T47D (cell line): Measurements from ENCODE around the gene GNAS.

Source experiments
- DNase-seq, 2 experiments: peaks; one replicate each; pipeline versions ENCODE4 v3.0.0 to v3.0.0-alpha.2; 2011 to 2012; ENCODE audit warnings: low read depth in 1 of 2, low spot score in 1 of 2
- JUND ChIP-seq: IDR thresholded peaks from 2 replicates; pipeline ENCODE4 v1.6.1; 2012; ENCODE audit warnings: low read depth
- in situ Hi-C: cut with HindIII; loops from 2 replicates; pipeline ENCODE4 v1.10.0; 2016; ENCODE audit warnings: low sequenced_read_pairs, low pct_unique_long_range_greater_than_20kb

GNAS gene

DNA sequence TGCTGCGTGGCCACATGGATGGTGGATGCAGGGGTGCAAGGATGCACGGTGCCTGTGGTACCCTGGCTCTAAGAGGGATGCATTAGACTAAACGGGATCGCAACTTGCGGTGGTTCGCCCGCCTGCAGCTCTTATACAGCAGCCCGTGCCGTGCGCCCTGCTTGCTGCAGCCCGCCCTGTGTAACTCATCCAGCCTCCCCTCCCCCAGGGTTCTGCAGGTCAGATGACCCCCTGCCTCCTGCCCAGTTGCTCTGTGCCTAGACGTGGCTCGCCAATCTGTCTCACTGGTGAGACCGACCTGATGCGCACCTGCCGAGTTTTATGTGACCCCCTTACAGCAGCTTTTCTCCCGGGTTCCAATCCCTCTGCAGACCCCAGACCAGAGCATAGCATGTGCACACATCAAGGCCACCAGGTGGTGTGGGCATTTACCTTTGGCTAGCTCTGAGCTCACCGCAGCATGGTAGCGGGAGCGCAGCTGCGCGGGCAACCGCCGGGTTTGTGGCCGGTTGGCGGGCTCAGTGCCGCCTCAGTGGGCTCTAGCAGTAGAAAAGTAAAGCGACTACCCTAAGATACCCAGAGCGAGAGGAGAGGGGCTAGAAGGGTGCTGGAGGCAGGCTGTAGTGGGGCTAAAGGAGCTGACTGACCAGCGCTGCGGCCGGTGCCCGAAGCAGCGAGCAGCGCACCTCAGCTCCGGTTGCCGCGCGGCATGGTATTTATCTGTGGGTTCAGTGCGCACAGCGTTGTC lies 1.1 kb upstream of the GNAS start:
- no peak for DNase-seq
- in situ Hi-C loops, result no loop called here
- no peak for TF ChIP-seq JUND

GRCh38 chr20:58851969-58852458 lies 502 bp upstream of the GNAS start:
- no peak for TF ChIP-seq JUND
- no peak for DNase-seq
- in situ Hi-C loops, result no loop called here

GRCh38 chr20:58853466-58853865 lies 950 bp downstream of the GNAS start:
- TF ChIP-seq JUND, result no peak
- in situ Hi-C loops, result no loop called here
- DNase-seq, result no peak

GRCh38 chr20:58853976-58854637 lies 1.6 kb downstream of the GNAS start:
- in situ Hi-C loops, result no loop called here
- no peak for TF ChIP-seq JUND
- DNase-seq, result no peak

DNA sequence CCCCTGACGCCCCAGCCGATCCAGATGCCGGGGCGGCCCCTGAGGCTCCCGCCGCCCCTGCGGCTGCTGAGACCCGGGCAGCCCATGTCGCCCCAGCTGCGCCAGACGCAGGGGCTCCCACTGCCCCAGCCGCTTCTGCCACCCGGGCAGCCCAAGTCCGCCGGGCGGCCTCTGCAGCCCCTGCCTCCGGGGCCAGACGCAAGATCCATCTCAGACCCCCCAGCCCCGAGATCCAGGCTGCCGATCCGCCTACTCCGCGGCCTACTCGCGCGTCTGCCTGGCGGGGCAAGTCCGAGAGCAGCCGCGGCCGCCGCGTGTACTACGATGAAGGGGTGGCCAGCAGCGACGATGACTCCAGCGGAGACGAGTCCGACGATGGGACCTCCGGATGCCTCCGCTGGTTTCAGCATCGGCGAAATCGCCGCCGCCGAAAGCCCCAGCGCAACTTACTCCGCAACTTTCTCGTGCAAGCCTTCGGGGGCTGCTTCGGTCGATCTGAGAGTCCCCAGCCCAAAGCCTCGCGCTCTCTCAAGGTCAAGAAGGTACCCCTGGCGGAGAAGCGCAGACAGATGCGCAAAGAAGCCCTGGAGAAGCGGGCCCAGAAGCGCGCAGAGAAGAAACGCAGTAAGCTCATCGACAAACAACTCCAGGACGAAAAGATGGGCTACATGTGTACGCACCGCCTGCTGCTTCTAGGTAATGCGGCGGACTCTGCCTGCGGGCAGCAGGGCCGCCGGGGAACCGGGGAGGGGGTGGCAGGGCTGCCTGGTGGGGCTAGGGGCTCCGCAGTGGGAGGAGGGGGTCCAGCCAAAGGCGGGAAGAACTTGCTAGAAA lies 2.3 kb downstream of the GNAS start:
- peak in 1 of 2 experiments; percentile 36 for DNase-seq
- in situ Hi-C loops, result no loop called here
- TF ChIP-seq JUND, result no peak

DNA sequence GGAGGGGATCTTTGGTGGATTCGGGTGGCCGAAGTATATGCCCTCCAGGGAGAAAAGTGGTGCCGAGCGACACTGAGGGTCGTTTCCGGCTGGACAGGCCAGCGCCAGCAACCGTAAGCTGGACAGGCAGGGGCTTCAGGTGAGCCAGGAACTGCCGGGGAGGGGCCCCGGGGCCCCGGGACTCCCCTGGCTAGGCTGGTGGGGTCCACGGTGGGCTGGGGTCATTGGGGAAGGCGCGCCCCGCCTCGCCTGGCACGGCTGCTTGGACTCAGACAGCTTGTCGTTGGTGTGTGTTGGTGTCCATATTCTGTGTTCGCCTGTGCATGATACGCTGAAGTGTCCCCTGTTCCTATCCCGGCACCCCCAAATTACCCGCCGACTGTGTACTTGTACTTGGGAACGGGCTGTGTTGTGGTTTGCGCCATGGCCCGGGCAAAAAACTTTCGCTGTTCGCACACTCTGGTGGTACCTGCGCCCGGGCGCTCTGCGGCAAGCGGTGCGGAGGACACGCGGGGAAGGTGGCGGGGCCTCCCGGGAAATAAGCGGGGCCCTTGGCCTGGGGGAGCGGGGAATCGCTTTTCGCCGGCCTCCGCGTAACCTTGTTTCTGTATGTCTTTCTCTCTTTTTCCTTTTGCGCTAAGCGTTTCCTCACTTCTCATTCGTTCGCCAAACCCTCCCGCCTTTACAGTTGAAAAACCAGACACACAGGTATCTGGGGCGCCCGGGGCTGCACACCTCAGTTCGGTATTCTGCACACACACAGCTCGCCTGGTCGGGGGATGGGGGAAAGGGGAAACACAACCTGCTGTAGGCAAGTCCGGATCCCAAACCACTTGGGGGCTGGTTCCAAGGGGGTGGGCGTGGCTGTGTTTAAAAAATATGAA lies 3.2 kb downstream of the GNAS start:
- DNase-seq, result peak; percentile 94 to 99
- peak; percentile 72; the same call in 1 of the 2 replicates for TF ChIP-seq JUND
- in situ Hi-C loops, result no loop called here

DNA sequence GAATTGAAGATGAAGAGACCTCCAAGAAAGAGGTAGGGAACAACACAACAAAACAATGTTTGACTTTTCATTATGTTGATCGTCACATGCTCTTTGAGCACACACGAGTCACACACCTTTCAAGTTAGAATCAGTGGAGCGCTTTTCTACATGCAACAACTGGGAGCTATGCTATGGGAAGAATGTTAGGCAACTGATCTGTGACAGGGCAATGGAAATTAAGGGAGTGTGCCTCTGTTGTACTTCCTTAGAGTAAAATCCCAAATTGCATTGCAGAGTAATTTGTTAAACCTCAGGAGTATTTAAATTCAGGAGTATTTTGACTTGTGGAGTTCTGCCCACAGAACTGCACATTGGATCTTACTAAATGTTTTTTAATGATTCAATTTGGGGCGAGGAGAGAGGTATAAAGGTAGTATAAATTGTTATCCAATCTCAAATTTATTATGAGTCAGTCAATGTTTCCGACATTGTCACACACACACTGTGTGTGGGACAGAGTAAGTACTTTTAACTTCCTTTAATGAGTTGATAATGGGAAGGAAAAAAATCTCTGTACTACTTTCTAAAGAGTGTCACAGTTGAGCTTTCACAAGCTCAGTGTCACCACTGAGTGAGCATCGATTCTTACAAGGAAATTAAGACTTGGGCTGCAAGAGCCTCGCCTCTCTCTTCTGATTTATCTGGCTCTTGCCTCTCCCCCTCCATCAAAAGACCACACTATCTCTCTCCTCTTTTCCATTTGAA lies 10.7 kb downstream of the GNAS start:
- no peak for DNase-seq
- in situ Hi-C loops, result no loop called here
- TF ChIP-seq JUND, result no peak

DNA sequence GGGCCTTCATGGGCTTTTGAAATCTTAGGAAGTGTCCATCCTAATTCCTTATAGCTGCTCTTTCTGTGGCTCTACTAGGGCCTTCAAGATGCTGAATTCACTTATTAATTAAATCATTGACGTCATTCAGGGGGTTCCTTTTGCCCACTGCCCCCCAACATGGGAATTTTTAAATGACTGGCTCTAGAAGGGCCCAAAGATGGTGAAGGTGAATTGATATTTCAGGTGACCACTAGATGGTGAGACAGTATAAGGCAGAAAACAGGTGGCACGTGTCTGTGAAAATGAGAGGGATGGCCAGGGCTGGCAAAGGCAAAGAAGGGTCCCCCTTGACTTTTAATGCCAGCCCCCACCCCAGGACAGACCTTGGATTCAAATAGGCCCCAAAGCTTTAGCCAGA lies 11.8 kb downstream of the GNAS start:
- in situ Hi-C loops, result no loop called here
- DNase-seq, result peak in 1 of 2 experiments; percentile 60

DNA sequence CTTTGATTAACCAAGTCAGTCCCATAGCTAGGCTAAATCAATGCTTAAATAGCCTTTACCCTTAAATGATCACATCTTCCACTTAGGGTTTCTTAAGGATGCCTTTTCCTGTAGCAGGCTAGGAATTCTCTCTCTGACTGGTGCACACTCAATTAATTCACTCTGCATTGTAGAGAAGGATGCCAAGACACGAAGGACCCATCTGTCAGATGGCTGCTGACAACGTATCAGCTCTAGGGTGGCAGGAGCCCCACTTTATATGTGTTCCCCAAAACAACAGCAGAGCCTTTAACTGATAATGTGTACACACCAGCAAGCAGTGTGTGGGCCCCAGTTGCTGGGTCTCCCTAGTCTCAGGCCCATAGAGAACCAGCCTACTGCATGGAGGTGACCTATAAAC lies 13.3 kb downstream of the GNAS start:
- in situ Hi-C loops, result no loop called here

More for the DNA sequence above, 11.8 kb downstream of the GNAS start:
- no peak for TF ChIP-seq JUND

GRCh38 chr20:58867211-58867610 lies 14.7 kb downstream of the GNAS start:
- no peak for DNase-seq
- in situ Hi-C loops, result no loop called here
- no peak for TF ChIP-seq JUND

More for the DNA sequence above, 13.3 kb downstream of the GNAS start:
- no peak for TF ChIP-seq JUND
- no peak for DNase-seq

DNA sequence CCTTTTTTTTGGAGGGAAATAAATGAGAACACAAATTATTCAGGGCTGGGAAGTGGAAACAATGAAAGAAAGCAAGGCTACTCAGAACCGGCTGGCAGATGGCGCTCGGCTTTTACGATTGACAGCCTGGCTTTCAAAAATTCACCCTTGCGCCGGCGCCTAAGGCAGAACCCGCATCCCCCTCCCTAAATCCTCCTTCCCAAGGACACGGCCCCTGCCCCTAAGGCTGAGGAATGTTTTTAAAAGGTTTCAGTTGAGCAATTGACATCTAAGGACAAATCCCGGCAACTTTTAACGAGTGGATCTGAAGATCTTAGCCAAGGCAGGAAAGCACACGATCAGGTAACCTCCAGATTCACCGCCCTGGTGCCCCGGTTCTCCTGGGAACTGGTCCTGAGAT lies 16.3 kb downstream of the GNAS start:
- no peak for DNase-seq
- in situ Hi-C loops, result no loop called here
- TF ChIP-seq JUND, result no peak
